ENCODE results near the gene AIF1L.

DNA sequence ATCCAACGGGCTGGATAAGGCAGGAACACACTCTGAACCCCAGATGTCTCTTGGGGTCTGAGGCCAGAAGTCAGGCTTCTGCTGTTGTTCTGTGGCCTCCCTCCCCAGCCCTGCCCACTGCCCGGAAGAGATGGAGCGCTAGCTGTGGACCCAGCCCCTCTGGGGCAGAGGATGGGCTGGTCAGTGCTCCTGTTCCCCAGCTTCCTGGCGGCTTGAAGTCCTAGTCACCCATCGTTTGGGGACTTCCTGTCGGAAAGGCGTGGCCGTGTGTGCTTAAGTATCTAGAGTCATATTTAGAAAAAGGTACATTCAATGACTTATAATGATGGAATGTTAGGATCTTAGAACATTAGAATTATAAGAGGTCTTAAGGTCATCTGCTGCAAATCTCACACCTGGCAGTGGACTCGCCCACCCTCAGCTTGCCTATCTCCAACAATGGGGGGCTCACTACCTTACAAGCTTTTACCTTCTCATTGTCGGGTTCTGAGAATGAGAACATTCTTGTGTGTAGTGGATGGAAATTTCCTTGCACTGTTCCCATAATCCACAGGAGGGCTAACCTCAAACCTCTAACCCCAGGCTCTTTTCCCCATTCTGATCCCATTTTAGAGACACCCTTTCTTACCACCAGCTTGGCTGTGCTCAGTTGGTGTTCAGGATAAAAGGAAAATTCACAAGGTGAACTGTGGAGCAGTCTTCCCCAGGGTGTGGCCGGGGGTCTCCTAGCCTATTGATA lies 13.4 kb upstream of the AIF1L start:
- TF ChIP-seq, protein P1, sequence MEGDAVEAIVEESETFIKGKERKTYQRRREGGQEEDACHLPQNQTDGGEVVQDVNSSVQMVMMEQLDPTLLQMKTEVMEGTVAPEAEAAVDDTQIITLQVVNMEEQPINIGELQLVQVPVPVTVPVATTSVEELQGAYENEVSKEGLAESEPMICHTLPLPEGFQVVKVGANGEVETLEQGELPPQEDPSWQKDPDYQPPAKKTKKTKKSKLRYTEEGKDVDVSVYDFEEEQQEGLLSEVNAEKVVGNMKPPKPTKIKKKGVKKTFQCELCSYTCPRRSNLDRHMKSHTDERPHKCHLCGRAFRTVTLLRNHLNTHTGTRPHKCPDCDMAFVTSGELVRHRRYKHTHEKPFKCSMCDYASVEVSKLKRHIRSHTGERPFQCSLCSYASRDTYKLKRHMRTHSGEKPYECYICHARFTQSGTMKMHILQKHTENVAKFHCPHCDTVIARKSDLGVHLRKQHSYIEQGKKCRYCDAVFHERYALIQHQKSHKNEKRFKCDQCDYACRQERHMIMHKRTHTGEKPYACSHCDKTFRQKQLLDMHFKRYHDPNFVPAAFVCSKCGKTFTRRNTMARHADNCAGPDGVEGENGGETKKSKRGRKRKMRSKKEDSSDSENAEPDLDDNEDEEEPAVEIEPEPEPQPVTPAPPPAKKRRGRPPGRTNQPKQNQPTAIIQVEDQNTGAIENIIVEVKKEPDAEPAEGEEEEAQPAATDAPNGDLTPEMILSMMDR (IDR thresholded peaks at IDR 0.05) = no peak
- TF ChIP-seq POLR2AphosphoS5 (IDR thresholded peaks at IDR 0.05) (no peak), POLR2A (IDR thresholded peaks at IDR 0.05) (no peak)

Measured in breast epithelium (tissue), 3 donors.